Measurements from ENCODE around the gene FAM83B. TPM values are rescaled to one million over a fixed set of nuclear protein-coding genes. Genes with fewer than 3 reads are reported as not detected.
A peak's percentile ranks its signal among the peaks of the same experiment; 100 is the strongest.
"Not testable (repeated sequence)": the region's sequence is repeated elsewhere in the genome, so short reads cannot be mapped to it uniquely, and the experiment has no call there.

The FAM83B gene
- total RNA-seq, 2 donors from 2014 or later, result 13.1 to 14.9 TPM

DNA sequence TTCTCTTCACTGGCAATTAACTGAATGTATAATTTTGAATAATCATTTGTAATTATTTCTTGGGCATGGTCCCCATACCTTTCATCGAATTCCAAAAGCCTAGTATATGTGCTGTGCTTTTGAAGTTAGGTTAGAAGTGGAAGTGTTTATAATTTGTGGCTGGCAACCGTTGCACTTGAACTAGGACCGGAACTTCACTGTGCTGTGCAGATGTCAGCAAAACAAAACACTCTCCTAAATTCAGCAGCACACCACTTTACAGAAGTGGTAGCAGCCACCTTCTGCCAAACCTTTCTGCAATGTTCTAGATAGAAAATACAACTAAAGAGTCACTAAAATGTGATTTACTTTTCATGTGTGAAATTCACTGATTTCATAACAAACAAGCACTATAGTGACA, 111.9 kb downstream of the FAM83B start:
- H3K9ac ChIP-seq (ENCODE audit: extremely low read depth, low read length, poor library complexity, severe bottlenecking), result no peak overlapping the region
- WGBS, 2 experiments (ENCODE audit: insufficient coverage in 1 of 2, insufficient read length in 1 of 2), result 81% methylated on average over 3 of the region's 3 CpGs; no CpG with 5 or more reads in 1 of the 2 experiments
- no peak for TF ChIP-seq CTCF (conservative IDR thresholded peaks at IDR 0.05)

GRCh38 chr6:54959820-54960219, 113.2 kb downstream of the FAM83B start:
- H3K4me1 ChIP-seq (ENCODE audit: control insufficient read depth, insufficient read depth, low read length), result no peaks in the 10 kb centered on the region

More for the DNA sequence above, 111.9 kb downstream of the FAM83B start:
- peaks cover 9% of the 10 kb centered on the region for H3K9me3 Mint-ChIP-seq
- no peak overlapping the region for H3K27ac Mint-ChIP-seq
- no peaks in the 10 kb centered on the region for H3K27me3 ChIP-seq (ENCODE audit: control insufficient read depth, insufficient read depth, low read length, poor library complexity, severe bottlenecking)
- no peaks in the 10 kb centered on the region for H3K36me3 Mint-ChIP-seq (ENCODE audit: low read depth)
- H3K27me3 Mint-ChIP-seq (ENCODE audit: insufficient read depth), result no peaks in the 10 kb centered on the region
- no peaks in the 10 kb centered on the region for H3K9me3 ChIP-seq (ENCODE audit: control insufficient read depth, low read length)
- H3K27ac ChIP-seq (ENCODE audit: low read depth, low read length), result no peak overlapping the region
- no peak for DNase-seq
- H3K4me3 ChIP-seq (ENCODE audit: low read length), result no peak overlapping the region
- H3K4me1 Mint-ChIP-seq, result no peaks in the 10 kb centered on the region
- H3K4me1 ChIP-seq (ENCODE audit: control insufficient read depth, insufficient read depth, low read length), result no peaks in the 10 kb centered on the region
- H3K36me3 ChIP-seq (ENCODE audit: control insufficient read depth, insufficient read depth, low read length), result no peaks in the 10 kb centered on the region
- H3K4me3 Mint-ChIP-seq, result no peak overlapping the region

GRCh38 chr6:54961372-54961771, 114.8 kb downstream of the FAM83B start:
- H3K9me3 ChIP-seq (ENCODE audit: control insufficient read depth, low read length); H3K4me1 ChIP-seq (ENCODE audit: control insufficient read depth, insufficient read depth, low read length); H3K9ac ChIP-seq (ENCODE audit: extremely low read depth, low read length, poor library complexity, severe bottlenecking); H3K27me3 ChIP-seq (ENCODE audit: control insufficient read depth, insufficient read depth, low read length, poor library complexity, severe bottlenecking); H3K27me3 Mint-ChIP-seq (ENCODE audit: insufficient read depth); H3K27ac ChIP-seq (ENCODE audit: low read depth, low read length); H3K36me3 Mint-ChIP-seq (ENCODE audit: low read depth); H3K4me1 Mint-ChIP-seq; H3K4me3 ChIP-seq (ENCODE audit: low read length); DNase-seq; H3K36me3 ChIP-seq (ENCODE audit: control insufficient read depth, insufficient read depth, low read length): not testable (repeated sequence)
- Mint-ChIP-seq H3K9me3 (peaks cover 13% of the 10 kb centered on the region), H3K27ac (peak overlapping the region; percentile 97), H3K4me3 (peak overlapping the region; percentile 67)
- WGBS, 2 experiments (ENCODE audit: insufficient coverage in 1 of 2, insufficient read length in 1 of 2), result 92 to 100% methylated on average over 1 to 21 of the region's 23 CpGs

More at GRCh38 chr6:54959820-54960219, 113.2 kb downstream of the FAM83B start:
- Mint-ChIP-seq H3K27ac (no peak overlapping the region), H3K36me3 (ENCODE audit: low read depth) (no peaks in the 10 kb centered on the region), H3K9me3 (peaks cover 13% of the 10 kb centered on the region), H3K4me3 (no peak overlapping the region), H3K27me3 (ENCODE audit: insufficient read depth) (no peaks in the 10 kb centered on the region), H3K4me1 (no peaks in the 10 kb centered on the region)
- WGBS, 2 experiments (ENCODE audit: insufficient coverage in 1 of 2, insufficient read length in 1 of 2), result 90 to 91% methylated on average over 4 of the region's 4 CpGs
- no peak overlapping the region for H3K27ac ChIP-seq (ENCODE audit: low read depth, low read length)
- no peak overlapping the region for H3K4me3 ChIP-seq (ENCODE audit: low read length)
- no peak for DNase-seq
- H3K9me3 ChIP-seq (ENCODE audit: control insufficient read depth, low read length), result no peaks in the 10 kb centered on the region
- no peak overlapping the region for H3K9ac ChIP-seq (ENCODE audit: extremely low read depth, low read length, poor library complexity, severe bottlenecking)
- no peaks in the 10 kb centered on the region for H3K27me3 ChIP-seq (ENCODE audit: control insufficient read depth, insufficient read depth, low read length, poor library complexity, severe bottlenecking)
- no peaks in the 10 kb centered on the region for H3K36me3 ChIP-seq (ENCODE audit: control insufficient read depth, insufficient read depth, low read length)
- TF ChIP-seq CTCF (conservative IDR thresholded peaks at IDR 0.05), result no peak

DNA sequence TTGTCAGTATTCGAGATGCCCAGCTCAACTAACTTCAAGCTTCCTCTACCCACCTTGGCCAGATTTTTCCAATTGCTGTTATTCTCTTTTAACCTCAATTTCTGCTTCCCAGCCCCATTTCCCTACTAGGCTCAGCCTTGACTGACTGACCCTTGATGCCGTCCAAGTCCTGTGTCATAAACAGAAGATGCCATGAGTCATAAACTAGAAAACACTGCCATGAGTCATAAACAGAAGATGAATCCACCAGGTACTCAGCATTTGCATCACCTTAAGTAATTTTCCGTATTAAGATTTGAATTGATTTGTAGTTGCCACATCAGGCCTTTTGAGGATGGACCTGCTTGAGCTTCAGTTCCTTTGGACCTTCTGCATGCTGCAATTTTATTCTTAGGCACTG, 123.8 kb downstream of the FAM83B start:
- no peaks in the 10 kb centered on the region for H3K27me3 Mint-ChIP-seq (ENCODE audit: insufficient read depth)
- Histone ChIP-seq H3K4me3 (ENCODE audit: low read length) (no peak overlapping the region), H3K27me3 (ENCODE audit: control insufficient read depth, insufficient read depth, low read length, poor library complexity, severe bottlenecking) (no peaks in the 10 kb centered on the region), H3K27ac (ENCODE audit: low read depth, low read length) (no peak overlapping the region), H3K9me3 (ENCODE audit: control insufficient read depth, low read length) (no peaks in the 10 kb centered on the region), H3K4me1 (ENCODE audit: control insufficient read depth, insufficient read depth, low read length) (no peaks in the 10 kb centered on the region), H3K9ac (ENCODE audit: extremely low read depth, low read length, poor library complexity, severe bottlenecking) (no peak overlapping the region), H3K36me3 (ENCODE audit: control insufficient read depth, insufficient read depth, low read length) (no peaks in the 10 kb centered on the region)
- no peak for TF ChIP-seq CTCF (conservative IDR thresholded peaks at IDR 0.05)
- H3K4me1 Mint-ChIP-seq, result no peaks in the 10 kb centered on the region
- H3K27ac Mint-ChIP-seq, result no peak overlapping the region
- no peaks in the 10 kb centered on the region for H3K36me3 Mint-ChIP-seq (ENCODE audit: low read depth)
- no peak overlapping the region for H3K4me3 Mint-ChIP-seq
- H3K9me3 Mint-ChIP-seq, result no peaks in the 10 kb centered on the region
- WGBS, 2 experiments (ENCODE audit: insufficient coverage in 1 of 2, insufficient read length in 1 of 2), result 80 to 92% methylated on average over 2 to 3 of the region's 3 CpGs
- DNase-seq, result no peak
